ENCODE results near the gene TRIP6. TPM values are rescaled to one million over a fixed set of nuclear protein-coding genes. Genes with fewer than 3 reads are reported as not detected.

TRIP6 gene
- total RNA-seq, 4 donors from 2014 or later, result 60.2 to 89.9 (median 81.2) TPM

DNA sequence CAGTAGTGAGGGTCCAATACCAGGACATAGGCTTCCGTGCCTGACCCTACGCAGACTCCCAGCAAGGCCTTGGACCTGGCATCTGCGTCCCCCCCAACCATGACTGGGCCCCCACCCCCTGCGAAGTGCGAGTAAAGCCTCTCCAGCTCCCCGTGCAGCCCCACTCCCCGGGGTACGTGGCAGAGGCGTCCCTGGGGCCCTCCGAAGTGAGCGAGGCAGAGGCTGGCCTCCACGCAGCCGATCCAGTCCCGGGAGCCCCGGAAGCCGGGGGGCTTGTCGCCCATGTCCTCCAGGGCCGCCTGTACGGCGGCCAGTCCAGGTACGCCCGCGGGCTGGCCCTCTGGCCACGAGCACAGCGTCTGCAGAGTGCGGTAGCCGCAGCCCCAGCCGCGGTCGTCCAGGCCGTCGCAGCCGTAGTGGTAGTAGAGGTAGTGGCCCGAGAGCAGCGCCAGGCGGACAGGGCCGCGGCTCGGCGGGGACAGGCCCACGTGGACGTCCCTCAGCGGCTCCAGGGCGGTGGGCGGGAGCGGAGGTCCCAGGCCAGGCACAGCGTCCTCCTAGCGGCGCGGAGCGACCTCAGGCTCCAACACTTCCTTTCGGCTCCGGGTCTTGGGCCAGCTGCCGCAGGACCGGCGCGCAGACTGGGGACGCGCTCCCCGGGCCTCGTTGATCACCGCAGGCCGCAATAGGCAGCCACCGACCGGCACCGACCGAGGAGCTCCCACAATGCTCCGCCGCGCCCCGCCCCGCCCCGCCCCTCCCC lies 22.0 kb downstream of the TRIP6 start, which contains the start of gene UFSP1:
Gene UFSP1 (minus strand): TSS at position 728 of the 763 bp plus-strand sequence. CDS start 444 bp downstream, at position 284.
- Histone ChIP-seq H3K27me3 (peaks cover 0 to 12% (median 1%) of the 10 kb centered on the region in 4 donors), H3K4me1 (peaks cover 31 to 42% (median 37%) of the 10 kb centered on the region in 4 donors), H3K4me3 (peak within 1 kb of the TSS; percentile 63 to 87 (median 70)), H3K36me3 (peaks cover 39 to 47% (median 46%) of the 10 kb centered on the region in 4 donors), H3K27ac (replicated peaks in 1 of 4) (peak within 1 kb of the TSS; percentile 90 to 95 (median 92)), H3K9me3 (no peaks in the 10 kb centered on the region)
- TF ChIP-seq, protein P1, sequence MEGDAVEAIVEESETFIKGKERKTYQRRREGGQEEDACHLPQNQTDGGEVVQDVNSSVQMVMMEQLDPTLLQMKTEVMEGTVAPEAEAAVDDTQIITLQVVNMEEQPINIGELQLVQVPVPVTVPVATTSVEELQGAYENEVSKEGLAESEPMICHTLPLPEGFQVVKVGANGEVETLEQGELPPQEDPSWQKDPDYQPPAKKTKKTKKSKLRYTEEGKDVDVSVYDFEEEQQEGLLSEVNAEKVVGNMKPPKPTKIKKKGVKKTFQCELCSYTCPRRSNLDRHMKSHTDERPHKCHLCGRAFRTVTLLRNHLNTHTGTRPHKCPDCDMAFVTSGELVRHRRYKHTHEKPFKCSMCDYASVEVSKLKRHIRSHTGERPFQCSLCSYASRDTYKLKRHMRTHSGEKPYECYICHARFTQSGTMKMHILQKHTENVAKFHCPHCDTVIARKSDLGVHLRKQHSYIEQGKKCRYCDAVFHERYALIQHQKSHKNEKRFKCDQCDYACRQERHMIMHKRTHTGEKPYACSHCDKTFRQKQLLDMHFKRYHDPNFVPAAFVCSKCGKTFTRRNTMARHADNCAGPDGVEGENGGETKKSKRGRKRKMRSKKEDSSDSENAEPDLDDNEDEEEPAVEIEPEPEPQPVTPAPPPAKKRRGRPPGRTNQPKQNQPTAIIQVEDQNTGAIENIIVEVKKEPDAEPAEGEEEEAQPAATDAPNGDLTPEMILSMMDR (IDR thresholded peaks at IDR 0.05), result no peak
- no peak for TF ChIP-seq POLR2A (IDR thresholded peaks at IDR 0.05; ENCODE audit: low read depth)
- TF ChIP-seq EP300 (IDR thresholded peaks at IDR 0.05), result no peak
- no peak for TF ChIP-seq POLR2AphosphoS5 (IDR thresholded peaks at IDR 0.05)
- no CpG with 5 or more reads among the region's 73 CpGs for WGBS
- intact Hi-C loops (cut with DNase I), result loop anchor here (10.0 kb wide), 1 partner anchor 184 kb away; the partner anchor contains the start of gene POP7
- DNase-seq (ENCODE audit: extremely low spot score), result no peak

GRCh38 chr7:100890653-100891567 lies 23.7 kb downstream of the TRIP6 start:
- DNase-seq (ENCODE audit: extremely low spot score), result no peak
- no peaks in the 10 kb centered on the region for H3K9me3 ChIP-seq
- H3K27ac ChIP-seq (replicated peaks in 1 of 4), result peak overlapping the region; percentile 90 to 95 (median 92)
- H3K36me3 ChIP-seq, result peaks cover 22 to 30% (median 29%) of the 10 kb centered on the region in 4 donors
- H3K4me1 ChIP-seq, result peaks cover 46 to 59% (median 53%) of the 10 kb centered on the region in 4 donors
- peak overlapping the region; percentile 63 to 87 (median 70) for H3K4me3 ChIP-seq
- peaks cover 11 to 30% (median 15%) of the 10 kb centered on the region in 4 donors for H3K27me3 ChIP-seq
- intact Hi-C loops (cut with DNase I), result no loop called here
- WGBS, result 19% methylated on average over 38 of the region's 43 CpGs
- peak; percentile 2 for TF ChIP-seq POLR2A (IDR thresholded peaks at IDR 0.05; ENCODE audit: low read depth)
- no peak for TF ChIP-seq POLR2AphosphoS5 (IDR thresholded peaks at IDR 0.05)

- intact Hi-C loops (cut with DNase I), result no loop called here
- WGBS, result 81% methylated on average over 8 of the region's 8 CpGs
- Histone ChIP-seq H3K36me3 (peaks cover 14 to 22% (median 21%) of the 10 kb centered on the region in 4 donors), H3K27ac (replicated peaks in 1 of 4) (peak overlapping the region in 3 of 4 donors; percentile 91 to 95 (median 93)), H3K27me3 (peaks cover 11 to 38% (median 23%) of the 10 kb centered on the region in 4 donors), H3K4me1 (peaks cover 52 to 67% (median 61%) of the 10 kb centered on the region in 4 donors), H3K4me3 (peak overlapping the region in 1 of 4 donors; percentile 63), H3K9me3 (no peaks in the 10 kb centered on the region)
- DNase-seq (ENCODE audit: extremely low spot score), result no peak
- no peak for TF ChIP-seq POLR2A (IDR thresholded peaks at IDR 0.05; ENCODE audit: low read depth)
- TF ChIP-seq POLR2AphosphoS5 (IDR thresholded peaks at IDR 0.05), result no peak
- TF ChIP-seq, protein P1 (IDR thresholded peaks at IDR 0.05), result no peak
- TF ChIP-seq EP300 (IDR thresholded peaks at IDR 0.05), result no peak
These were observed 24.5 kb downstream of the TRIP6 start for GRCh38 chr7:100891568-100892247.

DNA sequence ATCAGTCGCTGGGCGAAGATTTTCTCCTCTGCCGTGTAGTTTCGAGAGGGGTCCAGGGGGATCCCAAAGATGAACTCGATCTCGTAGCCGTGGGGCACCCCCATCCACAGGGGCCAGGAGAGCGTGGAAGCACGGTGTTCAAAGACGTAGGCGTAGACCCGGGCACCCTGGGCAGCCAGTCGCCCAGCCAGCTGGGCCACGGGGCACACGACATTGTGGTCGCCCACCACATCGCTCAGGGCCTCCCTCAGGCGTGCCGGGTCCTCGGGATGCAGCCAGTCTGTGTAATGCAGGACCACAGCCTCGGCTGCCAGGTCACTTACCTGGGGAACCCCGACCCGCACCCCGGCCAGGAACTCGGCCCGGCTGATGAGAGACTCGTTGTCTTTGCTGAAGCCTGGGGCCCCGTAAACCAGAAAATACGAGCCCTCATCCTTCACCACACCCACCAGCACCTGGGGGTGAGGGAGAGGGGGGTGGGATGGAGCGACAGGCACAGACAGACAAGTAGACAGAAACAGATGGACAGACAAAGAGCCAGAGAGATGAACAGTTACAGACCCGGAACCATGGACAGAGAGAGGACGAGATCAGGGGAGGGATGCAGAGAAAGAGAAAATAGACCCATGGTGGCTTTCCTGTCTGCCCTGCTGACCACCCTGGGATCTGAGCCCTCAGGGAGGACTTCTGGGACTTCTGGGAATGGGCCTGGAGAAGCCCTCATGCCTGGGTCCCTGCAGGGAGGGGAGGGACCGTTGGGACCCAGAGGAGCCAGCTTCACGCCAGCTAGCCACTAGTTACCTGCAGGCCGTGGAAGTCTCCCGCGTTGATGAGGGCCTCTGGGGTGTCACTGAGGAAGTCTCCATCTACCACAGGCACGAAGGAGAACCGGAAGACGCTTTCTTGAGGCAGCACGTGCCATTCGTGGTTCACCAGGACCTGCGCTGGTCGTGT lies 25.5 kb downstream of the TRIP6 start:
- 90% methylated on average over 24 of the region's 44 CpGs for WGBS
- Histone ChIP-seq H3K4me3 (no peak overlapping the region), H3K27me3 (peaks cover 11 to 47% (median 28%) of the 10 kb centered on the region in 4 donors), H3K9me3 (no peaks in the 10 kb centered on the region), H3K4me1 (peaks cover 52 to 69% (median 65%) of the 10 kb centered on the region in 4 donors), H3K36me3 (peaks cover 4 to 13% (median 12%) of the 10 kb centered on the region in 4 donors), H3K27ac (replicated peaks in 1 of 4) (no peak overlapping the region)
- intact Hi-C loops (cut with DNase I), result no loop called here
- TF ChIP-seq, protein P1 (IDR thresholded peaks at IDR 0.05), result no peak
- TF ChIP-seq EP300 (IDR thresholded peaks at IDR 0.05), result no peak
- TF ChIP-seq POLR2A (IDR thresholded peaks at IDR 0.05; ENCODE audit: low read depth), result no peak
- no peak for TF ChIP-seq POLR2AphosphoS5 (IDR thresholded peaks at IDR 0.05)
- no peak for DNase-seq (ENCODE audit: extremely low spot score)

Measured in esophagus muscularis mucosa (tissue), 4 donors.